GM21515 (cell line): ENCODE results near the gene ATP10B.
A peak's percentile ranks its signal among the peaks of the same experiment; 100 is the strongest.

Experiments used
- ATAC-seq: cut with Tn5 transposase; IDR thresholded peaks from one replicate; pipeline ENCODE4 v1.9.1; 2021; ENCODE audit not compliant: unreplicated experiment

ATP10B gene

GRCh38 chr5:160638161-160638742, 213.8 kb downstream of the ATP10B start:
- ATAC-seq: no peak

GRCh38 chr5:160637357-160638090, 214.5 kb downstream of the ATP10B start:
- no peak for ATAC-seq

DNA sequence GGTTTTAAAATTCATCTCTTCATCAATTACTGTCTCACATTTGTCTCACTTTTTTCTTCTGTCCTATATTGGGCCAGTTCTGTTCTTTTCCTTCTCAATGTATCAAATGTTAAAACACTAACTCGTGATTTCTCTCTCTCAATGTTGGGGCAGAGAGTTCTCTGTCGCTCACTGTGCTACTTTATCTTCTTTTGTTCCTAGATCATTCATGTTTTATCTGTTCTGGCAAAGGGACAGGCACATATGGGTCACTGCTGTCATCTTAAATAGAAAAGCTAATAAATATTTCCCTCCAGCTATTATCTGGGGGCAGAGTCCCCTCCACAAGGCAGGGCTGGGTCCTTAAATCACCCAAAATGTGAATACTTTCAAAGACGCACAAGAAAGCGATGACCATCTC, 216.3 kb downstream of the ATP10B start:
- ATAC-seq: no peak

DNA sequence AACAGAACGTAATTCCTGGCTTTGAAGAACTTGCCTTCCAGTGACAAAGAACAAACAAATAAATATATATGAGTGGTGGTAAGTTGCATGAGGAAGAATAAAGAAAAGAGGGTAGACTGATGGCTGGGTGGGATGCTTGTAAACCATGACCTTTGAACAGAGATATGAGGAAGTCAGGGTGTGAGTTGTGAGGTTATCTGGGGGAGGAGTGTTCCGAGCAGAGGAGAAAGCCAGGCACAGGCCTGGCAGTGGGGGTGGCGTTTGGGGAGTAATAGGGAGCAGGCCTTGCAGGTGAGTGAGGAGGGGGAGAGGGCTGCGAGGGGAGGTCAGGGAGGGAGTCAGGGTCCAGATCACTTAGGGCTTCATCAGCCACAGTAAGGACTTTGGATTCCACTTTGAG, 217.0 kb downstream of the ATP10B start:
- no peak for ATAC-seq

GRCh38 chr5:160629003-160629402, 223.0 kb downstream of the ATP10B start:
- ATAC-seq: no peak

- no peak for ATAC-seq
These were observed 223.4 kb downstream of the ATP10B start for GRCh38 chr5:160628619-160628968.

DNA sequence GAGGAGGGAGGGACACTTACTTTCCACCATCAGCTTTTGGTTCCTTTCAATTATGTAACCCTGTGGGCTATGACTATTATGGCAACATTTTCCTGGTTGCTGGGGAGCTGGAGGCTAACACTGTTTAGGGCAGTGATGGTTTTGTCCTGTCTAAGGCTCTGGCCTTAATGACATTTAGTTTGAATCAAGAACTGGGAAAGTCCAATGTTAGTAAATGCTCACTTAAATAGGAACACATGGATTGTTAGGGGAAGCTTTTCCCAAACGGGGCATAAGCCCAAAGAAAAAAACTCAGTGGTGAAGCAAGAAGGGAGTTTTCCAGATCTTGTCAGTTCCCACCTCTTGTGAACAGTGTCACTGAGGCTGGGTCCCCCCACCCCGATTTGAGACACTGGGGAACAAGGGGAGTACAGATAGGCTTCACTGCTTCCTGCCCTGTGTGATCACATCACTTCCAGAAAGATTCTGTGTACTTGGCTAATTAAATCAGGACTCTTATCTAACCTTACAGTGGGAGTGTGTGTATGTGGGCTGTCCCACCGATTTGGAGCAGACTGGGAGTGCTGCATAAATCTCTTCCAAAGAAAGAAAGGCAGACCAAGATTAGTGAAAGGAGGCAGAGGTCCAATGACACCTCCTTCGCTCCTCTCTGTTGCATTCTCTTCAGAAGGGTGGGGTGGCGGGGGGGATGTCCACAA, 223.9 kb downstream of the ATP10B start:
- ATAC-seq: no peak

DNA sequence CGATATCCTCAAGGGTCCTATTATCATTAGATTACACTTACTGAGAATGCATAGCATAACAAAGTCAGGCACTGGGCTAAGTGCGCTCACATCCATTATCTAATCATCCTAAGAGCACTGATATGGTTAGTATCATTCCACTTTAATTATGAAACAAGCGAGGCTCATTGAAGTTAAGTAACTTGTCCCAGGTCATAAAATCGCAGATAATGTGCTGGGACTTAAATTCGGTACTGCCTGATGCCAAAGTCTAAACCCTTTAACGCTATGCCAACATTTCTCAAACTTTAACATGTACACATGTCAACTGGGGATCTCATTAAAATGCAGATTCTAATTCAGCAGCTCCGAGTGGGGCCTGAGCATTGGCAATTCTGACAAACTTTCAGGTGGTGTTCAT, 225.7 kb downstream of the ATP10B start:
- no peak for ATAC-seq

DNA sequence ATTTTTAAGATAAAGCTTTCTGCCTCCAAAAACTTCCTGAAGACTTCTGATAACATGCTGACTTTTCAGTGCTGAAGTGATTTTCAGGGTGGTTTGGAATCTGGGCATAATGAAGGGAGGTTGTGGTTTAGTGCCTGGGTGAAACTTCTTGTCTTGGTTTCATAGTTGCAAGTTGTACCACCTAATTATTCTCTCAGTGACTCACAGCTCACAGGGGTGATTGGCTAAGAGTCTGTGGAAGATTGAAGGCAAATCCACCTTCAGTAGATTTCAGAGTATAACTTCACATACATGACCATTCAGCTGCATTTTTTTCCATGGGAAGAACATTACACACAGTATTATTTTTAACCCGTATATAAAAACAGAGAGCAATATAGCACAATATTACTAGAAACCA, 230.5 kb downstream of the ATP10B start:
- ATAC-seq: no peak

DNA sequence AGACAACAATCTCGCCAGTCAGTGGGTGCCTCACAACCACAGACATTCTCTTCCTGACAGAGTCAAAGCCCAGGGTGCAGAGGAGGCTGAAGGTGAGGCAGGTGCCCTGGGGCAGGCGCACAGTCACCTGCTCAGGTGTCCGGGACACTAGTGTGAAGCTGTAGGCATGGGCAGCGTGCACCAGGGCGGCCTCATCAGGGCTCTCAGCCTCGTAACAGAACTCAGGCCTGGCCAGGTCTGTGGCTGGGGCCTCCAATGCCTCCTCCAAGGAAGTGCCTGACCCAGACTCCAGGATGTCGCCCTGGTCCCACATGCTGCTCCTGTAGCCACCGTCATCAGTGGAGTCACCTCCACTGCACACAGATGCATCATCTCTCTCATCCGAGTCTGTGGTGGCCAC, 231.6 kb downstream of the ATP10B start:
- ATAC-seq: no peak

DNA sequence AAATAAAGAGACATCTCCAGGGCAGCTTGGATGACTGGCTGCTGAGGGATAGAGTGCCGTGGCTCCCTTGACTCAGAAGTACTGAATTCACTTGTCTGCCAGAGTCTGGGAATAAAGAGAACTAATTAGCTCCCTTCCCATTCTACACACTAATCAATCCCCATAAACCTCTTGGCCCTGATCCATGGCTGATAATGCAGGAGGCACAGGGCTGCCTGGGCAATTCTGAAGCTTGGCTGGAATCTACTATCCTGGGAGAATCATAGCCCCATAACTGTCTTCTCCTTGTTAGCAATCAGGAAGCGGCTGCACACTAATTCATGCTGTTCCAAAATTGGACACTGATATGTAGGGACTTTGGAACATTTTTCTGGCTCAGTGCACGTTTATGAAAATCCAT, 232.6 kb downstream of the ATP10B start:
- no peak for ATAC-seq

GRCh38 chr5:160618286-160618685, 233.7 kb downstream of the ATP10B start:
- ATAC-seq: no peak

GRCh38 chr5:160616712-160617497, 235.1 kb downstream of the ATP10B start:
- ATAC-seq: no peak

DNA sequence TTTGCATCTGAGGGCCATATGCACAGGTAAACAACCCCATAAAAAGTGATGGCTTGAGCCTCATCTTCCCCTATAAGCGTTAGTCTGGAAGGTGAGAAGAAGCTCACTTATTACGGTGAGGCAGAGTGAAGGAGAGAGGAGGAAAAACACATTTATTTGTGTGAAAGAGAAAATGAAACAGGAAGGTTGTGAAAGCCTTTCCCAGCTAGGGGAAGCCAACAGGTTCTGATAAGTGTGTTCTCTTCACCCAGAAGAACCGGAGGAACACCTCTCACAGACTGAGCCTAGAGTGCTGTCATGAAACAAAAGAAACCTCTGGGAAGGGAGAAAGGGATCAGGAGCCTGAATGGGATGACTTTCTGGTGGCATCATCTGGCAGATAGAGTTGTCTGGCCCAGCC, 237.9 kb downstream of the ATP10B start:
- ATAC-seq: no peak

GRCh38 chr5:160605266-160605665, 246.7 kb downstream of the ATP10B start:
- ATAC-seq: peak; percentile 66

DNA sequence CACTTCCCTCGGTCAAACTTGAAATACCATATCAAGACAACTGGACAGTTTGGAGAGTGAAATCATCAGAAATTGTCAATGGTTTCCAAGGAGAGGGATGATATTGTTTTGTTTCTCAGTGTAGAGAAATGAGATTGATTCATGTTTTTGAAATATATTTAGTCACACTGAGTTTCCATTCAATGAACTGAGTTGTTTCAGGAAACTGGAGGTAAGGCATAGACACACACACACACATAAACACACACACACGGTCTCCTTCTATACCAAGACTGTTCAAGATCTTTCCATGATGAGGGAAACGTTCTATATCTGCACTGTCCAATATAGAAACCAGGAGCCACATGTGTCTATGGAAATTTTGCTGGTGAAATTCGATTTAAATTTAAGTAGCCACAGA, 247.5 kb downstream of the ATP10B start:
- ATAC-seq: no peak

GRCh38 chr5:160602744-160603143, 249.3 kb downstream of the ATP10B start:
- no peak for ATAC-seq

DNA sequence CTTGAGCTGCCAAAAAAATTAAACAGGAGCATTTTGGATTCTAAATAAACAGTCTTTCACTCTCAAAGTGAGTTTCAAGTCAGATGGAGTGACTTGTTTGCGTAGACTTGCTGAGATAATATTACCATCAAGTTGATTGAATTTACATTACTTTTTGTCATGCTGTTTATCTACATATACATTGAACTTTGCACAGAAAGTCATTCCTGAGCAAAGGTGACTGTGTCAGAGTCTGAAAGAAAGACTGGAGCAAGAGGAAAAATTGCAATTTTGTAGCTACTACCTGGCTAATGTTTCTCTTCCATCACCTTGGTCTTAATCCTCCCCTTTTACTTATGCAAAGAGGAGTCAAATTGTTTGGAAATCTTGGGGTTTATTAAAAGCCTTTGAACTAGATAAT, 251.0 kb downstream of the ATP10B start:
- no peak for ATAC-seq

GRCh38 chr5:160573318-160573717, 278.7 kb downstream of the ATP10B start:
- ATAC-seq: no peak

GRCh38 chr5:160567031-160567705, 284.8 kb downstream of the ATP10B start:
- no peak for ATAC-seq

DNA sequence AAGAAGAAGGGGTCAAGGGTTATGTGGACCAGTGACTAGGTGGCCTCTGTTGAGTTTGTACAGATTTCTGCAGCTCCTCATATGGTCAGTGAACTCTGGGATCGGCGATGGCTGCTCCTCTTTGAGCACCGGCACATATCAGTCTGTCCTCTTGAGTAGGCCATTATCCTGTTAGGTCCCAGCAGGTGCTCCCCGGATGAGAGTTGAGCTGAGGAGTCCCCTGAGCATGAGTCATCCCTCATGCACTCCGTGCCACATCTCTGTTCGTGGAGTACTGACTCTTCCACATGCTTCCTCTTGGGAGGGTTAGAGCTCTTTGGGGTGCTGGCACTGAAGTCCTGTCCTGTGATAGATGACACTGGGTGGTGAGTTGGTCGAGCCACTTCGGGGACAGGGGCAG, 286.6 kb downstream of the ATP10B start:
- no peak for ATAC-seq
